HEK293 (cell line): ENCODE measurements around the gene RPS19BP1.

Source experiments
- BCL11A ChIP-seq: fragments of 450-650 bp; formaldehyde crosslinking; IDR thresholded peaks from 2 replicates; pipeline ENCODE4 v1.5.1; 2016; ENCODE audit warnings: low read depth, missing biosample characterization, missing genetic modification characterization
- BCL6B ChIP-seq: fragments of 450-650 bp; formaldehyde crosslinking; IDR thresholded peaks from 2 replicates; pipeline ENCODE4 v1.5.1; 2017; ENCODE audit warnings: missing biosample characterization, missing genetic modification characterization
- GFI1B ChIP-seq: fragments of 450-650 bp; formaldehyde crosslinking; IDR thresholded peaks from 2 replicates; pipeline ENCODE4 v1.5.1; 2016; ENCODE audit warnings: missing biosample characterization, missing genetic modification characterization
- GLIS2 ChIP-seq: fragments of 450-650 bp; formaldehyde crosslinking; IDR thresholded peaks from 2 replicates; pipeline ENCODE4 v1.5.1; 2016; ENCODE audit warnings: missing biosample characterization, missing genetic modification characterization
- OVOL3 ChIP-seq: fragments of 450-650 bp; formaldehyde crosslinking; IDR thresholded peaks from 2 replicates; pipeline ENCODE4 v1.5.1; 2016; ENCODE audit warnings: missing biosample characterization, missing genetic modification characterization
- PBX3 ChIP-seq: sonication (generic); formaldehyde crosslinking; IDR thresholded peaks from 2 replicates; pipeline ENCODE4 v1.8.1; 2022; ENCODE audit warnings: mild to moderate bottlenecking, moderate library complexity, missing genetic modification reagents
- ZBTB10 ChIP-seq: fragments of 450-650 bp; formaldehyde crosslinking; IDR thresholded peaks from 2 replicates; pipeline ENCODE4 v1.5.1; 2016; ENCODE audit warnings: missing biosample characterization, missing genetic modification characterization
- ZBTB49 ChIP-seq: fragments of 450-650 bp; formaldehyde crosslinking; IDR thresholded peaks from 2 replicates; pipeline ENCODE4 v1.5.1; 2016; ENCODE audit warnings: missing biosample characterization, missing genetic modification characterization, low read depth
- ZIC2 ChIP-seq: fragments of 450-650 bp; formaldehyde crosslinking; IDR thresholded peaks from 2 replicates; pipeline ENCODE4 v1.5.1; 2016; ENCODE audit warnings: missing biosample characterization, missing genetic modification characterization
- ZNF138 ChIP-seq: fragments of 450-650 bp; formaldehyde crosslinking; IDR thresholded peaks from 2 replicates; pipeline ENCODE4 v1.5.1; 2016; ENCODE audit warnings: missing biosample characterization, missing genetic modification characterization, borderline replicate concordance
- ZNF26 ChIP-seq: fragments of 450-650 bp; formaldehyde crosslinking; IDR thresholded peaks from 2 replicates; pipeline ENCODE4 v1.5.1; 2016; ENCODE audit warnings: missing biosample characterization, missing genetic modification characterization
- ZNF280C ChIP-seq: fragments of 450-650 bp; formaldehyde crosslinking; IDR thresholded peaks from 2 replicates; pipeline ENCODE4 v1.5.1; 2016; ENCODE audit warnings: missing biosample characterization, missing genetic modification characterization
- ZNF324 ChIP-seq: fragments of 450-650 bp; formaldehyde crosslinking; IDR thresholded peaks from 2 replicates; pipeline ENCODE4 v1.5.1; 2016; ENCODE audit warnings: missing biosample characterization, missing genetic modification characterization
- ZNF394 ChIP-seq: fragments of 450-650 bp; formaldehyde crosslinking; IDR thresholded peaks from 2 replicates; pipeline ENCODE4 v1.5.1; 2016; ENCODE audit warnings: missing biosample characterization, missing genetic modification characterization, mild to moderate bottlenecking, moderate library complexity, borderline replicate concordance
- ZNF423 ChIP-seq: fragments of 450-650 bp; formaldehyde crosslinking; IDR thresholded peaks from 2 replicates; pipeline ENCODE4 v1.5.1; 2016; ENCODE audit warnings: missing biosample characterization, missing genetic modification characterization
- ZNF623 ChIP-seq: fragments of 450-650 bp; formaldehyde crosslinking; IDR thresholded peaks from 2 replicates; pipeline ENCODE4 v1.5.1; 2016; ENCODE audit warnings: missing biosample characterization, missing genetic modification characterization
- ZNF629 ChIP-seq: fragments of 450-650 bp; formaldehyde crosslinking; IDR thresholded peaks from 2 replicates; pipeline ENCODE4 v1.5.1; 2017; ENCODE audit warnings: missing biosample characterization, missing genetic modification characterization
- ZNF658 ChIP-seq: fragments of 450-650 bp; formaldehyde crosslinking; IDR thresholded peaks from 2 replicates; pipeline ENCODE4; 2016; ENCODE audit warnings: missing biosample characterization, missing genetic modification characterization
- ZNF776 ChIP-seq: fragments of 450-650 bp; formaldehyde crosslinking; IDR thresholded peaks from 2 replicates; pipeline ENCODE4 v1.5.0; 2017; ENCODE audit warnings: missing biosample characterization, missing genetic modification characterization, borderline replicate concordance
- ZNF791 ChIP-seq: fragments of 450-650 bp; formaldehyde crosslinking; IDR thresholded peaks from 2 replicates; pipeline ENCODE4 v1.5.1; 2016; ENCODE audit warnings: missing biosample characterization, missing genetic modification characterization
- ZNF843 ChIP-seq: fragments of 450-650 bp; formaldehyde crosslinking; IDR thresholded peaks from 2 replicates; pipeline ENCODE4 v1.5.1; 2016; ENCODE audit warnings: missing biosample characterization, missing genetic modification characterization
- ZSCAN18 ChIP-seq: fragments of 450-650 bp; formaldehyde crosslinking; IDR thresholded peaks from 2 replicates; pipeline ENCODE4 v1.5.1; 2016; ENCODE audit warnings: missing biosample characterization, missing genetic modification characterization
- ZSCAN4 ChIP-seq: fragments of 450-650 bp; formaldehyde crosslinking; IDR thresholded peaks from 2 replicates; pipeline ENCODE4 v1.5.1; 2017; ENCODE audit warnings: missing biosample characterization, missing genetic modification characterization

RPS19BP1 gene

GRCh38 chr22:39502109-39502788, 30.3 kb downstream of the RPS19BP1 start, which contains the start of gene MIEF1 (continued):
- TF ChIP-seq ZBTB10 (tag by site-specific recombination): no peak; the same call in 1 of the 2 replicates
- no peak for TF ChIP-seq ZNF138
- TF ChIP-seq ZNF623 (tag by site-specific recombination): no peak
- TF ChIP-seq ZNF26 (tag by site-specific recombination): no peak
- no peak for TF ChIP-seq ZNF791 (tag by site-specific recombination)
- no peak for TF ChIP-seq ZNF280C (tag by site-specific recombination)
- TF ChIP-seq GFI1B: no peak
- TF ChIP-seq ZNF423 (tag by site-specific recombination): no peak
- TF ChIP-seq ZSCAN18 (tag by site-specific recombination): no peak
- TF ChIP-seq BCL11A: no peak
- peak; percentile 74 for TF ChIP-seq GLIS2 (tag by site-specific recombination)
- TF ChIP-seq ZNF629 (tag by site-specific recombination): peak; percentile 80
- no peak for TF ChIP-seq ZNF324 (tag by site-specific recombination)
- no peak for TF ChIP-seq OVOL3 (tag by site-specific recombination)
- no peak for TF ChIP-seq ZBTB49
- TF ChIP-seq ZNF658 (tag by site-specific recombination): no peak
- no peak for TF ChIP-seq ZSCAN4 (tag by site-specific recombination)
- no peak for TF ChIP-seq BCL6B (tag by site-specific recombination)
- no peak for TF ChIP-seq ZNF776
- TF ChIP-seq ZNF394 (tag by site-specific recombination): no peak
- 0 out of 2 replicates have a peak, but pooled peaks have one; percentile 17 for TF ChIP-seq PBX3 (CRISPR knock-in tag)
- no peak for TF ChIP-seq ZNF843 (tag by site-specific recombination)
- peak; percentile 63 for TF ChIP-seq ZIC2 (tag by site-specific recombination)
